NCI-H226 (cell line): ENCODE measurements around the gene KCNK17.

Experiments used
- DNase-seq: peaks from one replicate; pipeline ENCODE4 v3.0.0-alpha.2; 2015

The KCNK17 gene, protein sequence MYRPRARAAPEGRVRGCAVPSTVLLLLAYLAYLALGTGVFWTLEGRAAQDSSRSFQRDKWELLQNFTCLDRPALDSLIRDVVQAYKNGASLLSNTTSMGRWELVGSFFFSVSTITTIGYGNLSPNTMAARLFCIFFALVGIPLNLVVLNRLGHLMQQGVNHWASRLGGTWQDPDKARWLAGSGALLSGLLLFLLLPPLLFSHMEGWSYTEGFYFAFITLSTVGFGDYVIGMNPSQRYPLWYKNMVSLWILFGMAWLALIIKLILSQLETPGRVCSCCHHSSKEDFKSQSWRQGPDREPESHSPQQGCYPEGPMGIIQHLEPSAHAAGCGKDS

DNA sequence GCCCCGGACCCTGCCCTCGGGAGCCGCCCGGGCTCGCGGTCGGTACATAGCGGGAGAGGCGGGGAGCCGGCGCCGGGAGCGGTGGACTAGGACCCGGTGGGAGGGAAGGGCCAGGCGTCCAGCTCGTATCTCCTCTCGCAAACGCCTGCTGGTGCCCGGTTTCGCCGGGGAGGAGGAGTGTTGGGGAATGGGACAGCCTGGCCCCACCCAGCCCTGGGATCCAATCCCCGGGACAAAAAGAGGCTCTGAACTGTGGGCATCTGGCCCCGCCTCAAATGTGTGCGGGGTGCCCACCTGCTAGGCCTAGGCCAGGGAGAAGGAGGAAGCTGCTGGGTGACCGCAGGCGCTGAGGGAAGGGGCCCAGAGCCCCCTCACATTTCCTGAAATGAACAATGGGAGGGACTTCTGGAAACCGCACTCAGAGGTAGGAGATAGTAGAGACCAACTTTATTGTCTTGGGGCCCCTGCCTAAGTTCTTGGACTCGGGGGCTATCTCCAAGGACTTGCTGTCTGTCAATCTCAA, at the start of gene KCNK17:
TSS of gene KCNK17 (minus strand) at position 147 of the 523 bp plus-strand sequence. CDS start at position 48, 99 bp downstream.
- no peak for DNase-seq

DNA sequence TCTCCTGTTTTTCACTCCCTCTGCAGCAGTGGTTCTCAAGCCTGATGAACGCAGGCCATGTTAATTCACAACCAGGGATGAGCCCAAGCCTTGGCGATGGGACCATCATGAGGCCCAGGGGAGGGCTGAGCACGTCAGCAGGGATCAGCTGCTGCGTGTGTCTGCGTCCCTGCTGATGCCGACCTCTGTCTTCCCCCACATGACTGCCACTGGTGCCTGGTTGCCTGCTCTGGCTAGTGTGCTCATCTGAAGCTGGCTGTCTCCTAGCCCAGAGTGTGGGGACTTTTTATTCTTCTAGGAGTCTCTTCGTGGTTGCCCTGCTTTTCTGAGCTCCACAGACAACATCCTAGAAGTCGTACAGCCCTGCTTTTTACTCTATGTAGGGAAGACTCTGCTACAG, 49.1 kb upstream of the KCNK17 start:
- DNase-seq, result no peak

DNA sequence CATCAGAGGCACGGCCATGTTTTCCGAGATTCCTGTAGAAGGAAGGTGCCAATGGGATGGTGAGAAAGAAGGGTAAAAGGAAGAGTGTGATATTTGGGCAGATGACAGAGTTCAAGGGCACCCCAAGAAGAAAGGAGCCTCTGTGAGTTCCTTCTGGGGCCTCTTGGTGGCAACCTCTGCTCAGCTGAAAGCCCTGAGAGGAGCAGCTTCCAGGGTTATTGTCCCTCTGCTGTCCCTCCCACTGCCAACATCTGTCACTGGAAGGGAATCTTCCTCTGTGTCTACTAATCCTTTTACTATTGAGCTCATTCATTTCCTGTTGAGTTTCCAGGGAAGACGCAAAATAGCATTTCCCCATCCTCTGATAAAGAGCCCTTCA, 48.3 kb upstream of the KCNK17 start:
- DNase-seq, result no peak

DNA sequence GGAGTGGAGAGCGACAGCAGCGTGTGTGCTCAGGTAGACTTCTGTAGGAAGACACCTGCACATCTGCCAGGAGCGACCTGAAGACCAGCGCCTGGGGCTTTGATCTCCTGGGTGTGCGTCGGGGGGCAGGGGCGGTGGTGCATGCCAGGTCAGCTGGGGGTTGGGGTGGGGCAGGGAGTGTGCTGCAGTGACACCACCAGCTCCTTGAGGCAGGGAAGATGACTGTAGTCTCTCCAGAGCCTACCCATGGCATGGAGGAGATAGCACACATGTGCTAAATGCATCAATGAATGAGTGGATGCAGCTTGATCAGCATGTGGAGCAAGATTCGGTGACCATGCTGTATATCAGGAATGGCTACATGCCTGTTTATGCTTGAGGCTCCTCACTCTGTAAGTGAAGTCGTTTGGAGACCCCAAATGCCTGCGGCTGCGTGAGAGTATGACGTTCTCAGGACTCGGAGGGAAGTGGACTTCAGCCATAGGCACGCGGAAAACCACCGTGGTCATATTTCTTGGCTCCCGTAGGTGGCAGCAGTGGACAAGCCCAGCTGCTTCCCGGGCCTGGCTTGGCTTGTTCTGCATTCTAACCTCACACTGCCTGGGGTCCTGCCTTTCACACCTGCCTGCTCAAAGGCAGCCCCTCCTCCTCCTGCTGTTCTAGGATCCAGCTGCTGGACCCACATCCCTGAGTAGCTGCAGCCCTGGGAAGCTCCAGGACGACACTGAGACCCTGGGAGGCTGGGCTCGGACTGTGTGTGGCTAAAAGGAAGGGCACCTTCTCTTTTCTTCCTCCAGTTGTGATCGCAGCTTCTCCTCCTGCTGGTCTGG, 47.7 kb upstream of the KCNK17 start:
- peak; percentile 48 for DNase-seq

DNA sequence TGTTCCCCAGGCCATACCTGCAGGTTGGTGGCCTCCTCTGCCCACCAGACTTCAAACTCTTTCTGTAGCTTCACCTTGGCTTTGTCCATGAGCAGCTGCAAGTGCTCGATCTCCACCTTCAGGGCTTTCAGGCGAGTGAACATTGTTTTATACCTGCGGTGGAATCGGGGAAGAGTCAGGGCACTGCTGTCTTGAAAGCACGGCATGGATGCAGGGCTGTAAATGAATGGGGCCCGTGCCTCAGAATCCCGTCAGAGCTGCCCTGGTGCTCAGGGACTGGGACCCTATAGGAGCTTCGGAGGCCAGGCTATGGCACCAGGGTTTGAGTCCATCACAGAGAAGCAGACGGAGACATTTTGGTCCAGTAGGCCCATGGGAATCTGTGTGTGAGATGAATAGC, 46.2 kb upstream of the KCNK17 start:
- DNase-seq, result no peak

DNA sequence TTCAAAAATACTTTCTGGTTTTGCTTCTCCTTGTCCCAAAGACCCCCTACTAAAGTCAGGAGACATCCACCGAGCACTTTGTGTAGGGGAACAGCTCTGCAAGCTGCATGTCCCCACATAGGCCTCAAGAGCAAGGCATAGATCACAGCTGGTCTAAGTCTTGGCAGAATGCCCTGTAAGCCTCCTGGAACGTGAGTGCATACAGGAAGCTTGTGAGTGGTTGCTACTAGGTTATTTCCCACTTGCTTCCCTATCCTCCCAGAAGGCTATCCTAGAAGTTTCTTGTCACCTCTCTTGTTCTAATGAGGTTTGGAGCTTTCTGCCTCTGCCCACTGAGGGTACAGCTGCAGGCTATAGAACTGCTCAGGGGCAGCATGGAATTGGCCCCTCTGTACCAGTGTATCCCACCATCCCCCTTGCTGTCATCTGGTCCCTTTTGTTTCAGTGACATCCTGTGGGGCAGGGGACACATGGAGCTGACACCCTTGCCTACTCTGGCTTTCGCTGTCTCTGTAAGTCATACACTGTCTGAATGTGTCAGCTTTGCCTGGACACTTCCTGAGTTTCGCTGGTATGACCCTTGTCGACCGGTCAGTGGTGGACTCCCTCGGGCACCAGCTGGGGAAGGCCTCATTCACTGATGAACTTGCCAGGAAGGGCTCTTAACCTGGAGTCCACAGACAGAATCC, 43.9 kb upstream of the KCNK17 start:
- peak; percentile 36 for DNase-seq

DNA sequence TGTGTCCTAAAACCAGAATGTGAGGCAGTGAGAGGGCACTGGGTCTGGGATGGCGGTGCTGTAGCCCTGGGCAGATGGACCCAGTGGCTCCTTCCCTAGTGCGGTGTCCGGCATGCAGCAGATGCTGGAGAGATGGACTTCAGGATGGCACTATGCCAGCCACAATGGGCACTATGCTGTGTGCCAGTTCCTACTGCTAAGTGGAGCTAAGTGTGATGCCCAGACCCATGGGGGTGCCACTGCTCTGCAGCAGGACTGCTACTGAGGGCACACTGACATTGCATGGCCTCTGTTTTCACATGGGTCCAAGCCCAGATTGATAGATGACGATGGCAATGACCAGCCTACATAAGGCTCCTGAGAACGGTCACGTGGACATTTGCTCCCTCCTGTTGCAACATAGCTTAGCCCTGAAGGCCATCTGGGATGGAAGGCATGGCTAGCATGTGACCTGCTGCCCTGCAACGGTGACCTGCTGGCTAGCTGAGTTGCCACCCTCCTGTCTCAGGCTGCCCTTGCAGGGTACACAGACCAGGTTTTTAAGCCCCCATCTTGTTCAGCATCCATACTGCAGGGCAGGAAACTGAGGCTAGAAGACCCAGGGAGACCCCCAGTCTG, 39.6 kb upstream of the KCNK17 start:
- DNase-seq, result no peak

DNA sequence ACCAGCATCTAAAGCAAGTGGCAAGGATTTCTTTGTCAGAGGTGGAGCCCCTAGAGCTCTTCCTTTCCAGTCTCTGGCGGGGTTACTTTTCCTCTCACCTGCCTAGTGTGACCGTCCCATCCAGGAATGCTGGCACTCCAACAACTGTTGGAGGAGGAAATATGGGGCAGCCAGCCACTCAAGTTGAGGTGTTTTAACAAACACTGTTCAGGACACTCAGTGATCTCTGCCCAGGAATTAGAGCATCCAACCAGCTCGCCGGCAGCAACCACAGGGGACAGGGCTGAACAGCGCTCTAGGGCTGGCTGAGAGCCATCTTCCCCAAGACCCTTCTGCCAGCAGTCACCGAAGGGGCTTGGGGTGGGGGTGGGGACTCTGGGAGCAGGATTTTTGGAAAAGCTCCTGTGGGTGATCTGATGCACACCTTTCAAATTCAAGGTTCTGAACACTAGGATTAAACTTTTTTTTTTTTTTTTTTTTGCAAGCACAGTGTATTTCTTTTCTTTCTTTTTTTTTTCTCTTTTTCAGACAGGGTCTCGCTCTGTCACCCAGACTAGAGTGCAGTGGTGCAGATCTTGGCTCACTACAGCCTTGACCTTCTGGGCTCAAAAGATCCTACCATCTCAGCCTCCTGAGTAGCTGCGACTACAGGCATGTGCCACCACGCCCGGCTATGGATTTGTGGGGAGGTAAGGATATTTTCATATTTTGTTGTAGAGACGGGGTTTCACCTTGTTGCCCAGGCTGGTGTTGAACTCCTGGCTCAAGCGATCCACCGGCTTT, 36.7 kb upstream of the KCNK17 start:
- no peak for DNase-seq

DNA sequence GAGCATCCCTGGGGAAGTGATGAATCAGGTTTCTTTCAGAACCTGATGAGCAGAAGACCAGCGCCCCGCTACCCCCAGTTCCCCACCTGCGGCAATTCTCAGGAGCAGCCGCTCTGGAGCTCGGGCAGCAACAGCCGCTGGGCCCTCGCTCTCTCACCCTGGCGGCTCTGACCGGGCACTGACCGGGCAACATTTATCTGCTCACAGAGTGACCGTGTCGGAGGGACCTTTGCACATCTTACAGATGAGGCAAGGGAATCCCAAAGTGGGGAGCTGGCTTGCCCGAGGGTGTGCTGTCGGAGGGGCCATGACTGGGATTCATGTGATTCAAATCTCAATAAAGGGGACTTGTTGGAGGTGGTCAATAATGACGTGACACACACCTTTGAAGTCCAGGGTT, 34.5 kb upstream of the KCNK17 start:
- no peak for DNase-seq

DNA sequence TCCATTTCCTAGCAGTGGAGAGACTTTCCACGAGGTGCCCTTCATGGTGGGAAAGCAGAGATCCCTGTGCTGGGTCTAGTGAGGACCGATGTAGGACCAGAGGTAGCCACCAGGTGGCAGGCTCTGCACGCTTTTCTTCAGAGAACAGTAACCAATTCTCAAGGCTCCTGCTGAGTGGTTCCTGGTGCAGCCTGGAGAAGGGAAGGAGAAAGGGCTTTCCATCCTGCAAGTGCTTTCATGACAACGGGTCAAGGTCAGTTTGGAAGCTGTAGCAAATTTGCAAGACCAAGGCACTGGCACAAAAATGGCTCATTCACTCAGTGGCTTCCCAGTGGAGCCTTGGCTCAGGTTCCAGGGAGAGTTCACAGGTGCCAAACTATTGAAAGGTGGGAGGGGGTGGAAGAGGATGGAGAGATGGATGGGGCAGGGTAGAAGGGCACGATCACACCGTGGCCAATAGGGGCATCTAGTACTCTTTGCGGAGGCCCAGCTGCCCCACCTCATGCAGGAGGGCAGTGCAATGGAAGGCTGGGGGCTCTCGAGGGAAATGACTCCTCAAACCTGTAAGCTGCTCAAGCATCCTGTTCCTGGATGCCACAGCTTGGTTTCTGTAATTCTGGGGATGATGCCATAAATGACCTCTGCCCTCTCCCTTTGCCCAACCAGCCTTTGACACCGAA, 33.8 kb upstream of the KCNK17 start:
- DNase-seq, result peak; percentile 37

DNA sequence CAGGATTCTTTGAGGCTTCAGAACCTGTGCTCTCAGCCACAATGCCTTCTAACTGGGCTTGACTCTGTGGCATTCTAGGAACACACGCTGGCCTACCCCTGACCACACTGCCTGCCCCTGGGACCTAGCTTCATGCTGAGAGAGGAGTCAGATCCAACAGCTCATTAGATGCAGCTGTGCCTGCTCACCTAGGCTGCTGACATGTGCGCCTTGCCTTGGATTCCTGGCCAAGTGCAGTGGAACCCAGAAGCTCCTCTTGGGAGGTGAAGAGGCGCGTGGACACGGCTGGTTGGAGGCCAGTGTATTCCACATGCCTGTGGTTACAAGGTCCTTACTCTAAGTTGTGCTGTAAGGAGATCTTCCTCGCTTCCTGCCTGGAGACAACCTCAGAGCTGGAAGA, 33.0 kb upstream of the KCNK17 start:
- DNase-seq, result no peak

DNA sequence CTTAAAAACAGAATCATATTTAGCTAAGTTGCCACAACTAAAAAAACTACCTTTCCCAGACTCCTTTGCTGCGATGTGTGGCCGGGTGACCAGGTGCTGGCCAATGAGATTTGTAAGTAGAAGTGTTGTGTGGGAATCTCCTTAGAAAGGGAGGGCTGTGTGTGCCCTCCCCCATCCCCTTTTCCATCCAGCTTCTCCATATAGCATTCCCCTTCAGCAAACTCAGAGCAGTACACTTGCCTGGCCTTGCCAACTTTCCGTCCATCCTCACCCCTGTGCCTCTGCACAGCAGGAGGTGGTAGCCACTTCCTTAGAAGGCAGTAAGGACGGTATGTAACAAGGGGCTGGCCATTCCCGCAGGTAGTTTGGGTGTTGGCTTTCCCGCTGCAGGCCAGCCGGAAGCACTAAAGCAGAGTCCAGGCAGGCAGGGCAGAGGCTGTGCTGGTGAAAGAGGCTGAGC, 30.6 kb upstream of the KCNK17 start:
- no peak for DNase-seq

DNA sequence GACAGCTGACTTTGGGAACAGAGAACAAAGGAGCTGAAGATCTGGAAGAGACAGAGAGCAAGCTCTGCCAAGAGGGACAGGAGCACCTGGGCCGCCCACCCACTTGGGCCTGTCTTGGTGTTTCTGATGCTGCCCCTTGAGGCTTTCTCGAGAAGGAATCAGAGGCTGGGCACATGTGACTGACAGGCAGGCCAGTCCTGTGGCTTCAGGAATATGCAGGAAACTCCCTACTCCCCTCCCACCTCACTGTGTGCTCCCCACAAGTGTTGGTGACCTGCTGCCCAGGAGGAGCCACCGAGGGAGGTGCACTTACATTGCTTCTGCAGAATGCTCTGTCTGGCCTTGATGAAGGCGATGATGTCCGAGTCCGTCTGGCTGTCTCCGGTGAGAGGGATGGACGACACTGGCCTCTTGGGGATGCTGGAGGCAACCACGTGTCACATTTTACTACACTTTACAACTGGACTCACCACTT, 29.2 kb upstream of the KCNK17 start:
- no peak for DNase-seq

DNA sequence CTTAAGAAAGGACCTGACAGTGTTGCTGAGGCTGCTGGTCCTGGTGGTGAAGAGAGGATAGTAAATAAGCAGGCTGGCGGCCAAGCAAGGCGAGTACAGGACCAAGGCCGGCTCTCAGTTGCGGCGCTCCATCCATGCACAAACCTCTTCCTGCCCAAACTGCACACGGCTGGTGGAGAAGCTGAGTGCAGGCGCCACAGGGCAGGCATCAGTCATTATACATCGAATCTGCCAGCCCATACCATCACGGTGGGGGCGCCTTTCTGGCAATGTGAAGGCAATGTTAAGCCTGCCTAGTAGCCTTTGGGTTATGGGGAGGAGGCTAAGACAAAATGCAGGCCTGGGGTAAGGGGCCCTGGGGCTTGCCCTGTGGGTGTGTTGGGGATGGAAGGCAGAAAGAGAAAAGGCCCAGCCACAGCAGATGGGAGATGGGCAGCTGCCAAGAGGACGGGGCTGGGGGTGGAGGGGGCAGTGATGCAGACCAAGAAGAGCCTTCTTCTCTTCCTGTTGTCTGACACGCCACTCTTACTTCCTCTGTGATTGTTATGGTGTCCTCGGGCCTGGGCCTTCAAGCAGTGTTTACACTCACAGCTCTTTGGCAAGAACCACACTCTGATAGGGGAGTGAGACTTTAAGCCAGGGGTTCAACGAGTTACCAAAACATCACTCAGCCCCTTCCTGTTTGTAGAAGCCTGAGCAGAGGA, 28.6 kb upstream of the KCNK17 start:
- no peak for DNase-seq

DNA sequence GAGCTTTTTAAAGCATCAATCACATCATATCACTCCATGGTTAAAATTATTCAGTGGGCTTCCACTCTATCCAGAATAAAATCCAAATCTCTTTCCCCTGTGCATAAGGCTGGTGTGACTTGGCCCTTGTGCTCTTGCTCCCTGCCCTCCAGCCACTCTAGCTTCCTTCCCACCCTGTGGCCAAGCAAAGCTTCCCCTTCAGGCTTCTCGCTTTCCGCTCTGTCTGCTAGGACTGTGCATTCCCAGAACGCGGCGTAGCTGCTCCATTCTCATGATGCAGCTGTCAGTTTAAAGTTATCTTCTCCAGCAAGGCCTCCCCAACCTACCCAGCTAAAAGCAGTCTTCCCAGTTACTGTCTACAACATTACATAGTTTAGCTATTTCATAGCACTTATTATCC, 27.7 kb upstream of the KCNK17 start:
- no peak for DNase-seq

DNA sequence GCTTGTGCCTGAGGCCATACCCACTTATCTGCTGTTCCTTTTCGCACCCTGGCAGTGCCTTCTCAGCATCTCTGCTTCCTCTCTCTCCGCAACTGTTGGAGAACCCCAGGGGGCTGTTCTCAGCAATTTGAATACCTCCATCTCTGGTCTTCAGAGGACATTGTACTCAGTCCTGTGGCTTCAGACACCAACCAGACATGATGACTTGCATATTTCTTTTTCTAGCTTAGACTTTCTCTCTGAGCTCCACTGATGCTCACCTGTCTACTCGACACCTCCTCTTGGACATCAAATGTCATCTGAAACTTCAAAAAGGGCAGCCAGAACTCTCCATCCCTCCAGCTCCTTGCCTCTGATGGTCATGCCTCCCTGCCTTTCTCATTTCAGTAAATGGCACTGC, 27.1 kb upstream of the KCNK17 start:
- DNase-seq, result no peak

DNA sequence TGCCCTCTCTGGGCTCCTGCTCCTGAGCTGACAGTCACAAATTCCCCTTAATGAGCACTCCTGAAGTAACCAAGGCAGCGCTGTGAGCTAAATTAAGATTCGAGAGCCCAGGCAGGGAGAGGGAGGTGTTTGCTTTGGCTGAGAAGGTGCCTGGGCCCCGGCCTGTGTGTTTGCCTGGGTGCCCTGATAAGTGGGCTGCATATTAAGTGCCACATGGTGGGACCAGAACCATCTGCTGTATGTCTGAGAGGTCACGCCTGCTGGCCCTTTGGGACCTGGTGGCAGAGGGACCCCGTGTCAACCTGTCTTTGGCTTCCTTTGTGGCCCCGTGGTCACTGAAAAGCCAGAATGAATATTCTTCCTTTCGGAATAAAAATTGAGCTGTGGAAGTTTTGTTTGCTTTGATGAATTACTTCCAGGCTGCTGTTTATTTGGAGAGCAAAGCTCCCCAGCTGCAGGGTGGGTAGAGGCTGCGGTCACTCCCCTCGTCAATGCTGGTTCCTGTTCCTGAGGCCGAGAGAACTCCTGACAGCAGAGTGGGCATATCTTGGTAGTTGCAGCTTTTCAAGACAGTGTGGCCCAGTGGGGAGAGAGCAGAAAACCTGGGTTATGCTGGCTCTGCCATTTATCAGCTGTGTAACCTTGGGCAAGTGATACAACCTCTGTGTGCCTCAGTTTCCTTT, 25.8 kb upstream of the KCNK17 start:
- DNase-seq, result no peak

DNA sequence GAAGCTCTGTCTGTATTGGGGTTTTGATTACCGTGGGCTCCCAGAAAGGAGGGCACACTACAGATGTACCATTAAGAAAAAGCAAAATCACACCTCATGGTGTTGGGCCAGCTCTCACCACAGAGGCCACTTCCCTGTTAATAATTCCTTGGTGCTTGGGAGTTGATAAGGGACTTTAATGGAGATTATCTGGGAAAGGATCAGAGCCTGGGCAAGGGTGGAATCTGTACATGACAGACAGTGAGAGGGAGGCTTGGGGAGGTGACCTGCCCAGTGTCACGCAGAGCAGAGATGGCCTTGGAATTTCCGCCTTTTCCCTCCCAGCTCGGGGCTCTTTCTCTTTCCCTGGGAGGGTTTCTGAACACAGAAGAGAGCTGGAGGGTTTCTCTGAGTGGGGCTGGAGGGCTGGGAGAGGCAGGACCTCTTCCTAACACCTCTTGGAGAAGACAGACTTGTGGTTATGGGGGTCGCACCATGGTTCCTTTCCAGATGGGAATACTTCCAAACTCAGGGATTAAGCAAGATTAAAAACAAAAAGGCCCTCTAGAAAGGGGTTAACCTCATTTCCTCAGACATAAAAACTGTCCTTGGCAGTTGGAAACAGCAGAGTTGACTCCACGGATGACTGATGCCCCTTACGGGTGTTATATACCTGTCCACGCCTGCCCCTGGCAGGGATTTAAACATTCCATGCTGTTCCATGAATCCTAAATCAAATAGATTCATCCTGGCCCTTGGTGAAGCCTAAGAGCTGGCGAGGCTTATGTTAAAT, 25.1 kb upstream of the KCNK17 start:
- no peak for DNase-seq

DNA sequence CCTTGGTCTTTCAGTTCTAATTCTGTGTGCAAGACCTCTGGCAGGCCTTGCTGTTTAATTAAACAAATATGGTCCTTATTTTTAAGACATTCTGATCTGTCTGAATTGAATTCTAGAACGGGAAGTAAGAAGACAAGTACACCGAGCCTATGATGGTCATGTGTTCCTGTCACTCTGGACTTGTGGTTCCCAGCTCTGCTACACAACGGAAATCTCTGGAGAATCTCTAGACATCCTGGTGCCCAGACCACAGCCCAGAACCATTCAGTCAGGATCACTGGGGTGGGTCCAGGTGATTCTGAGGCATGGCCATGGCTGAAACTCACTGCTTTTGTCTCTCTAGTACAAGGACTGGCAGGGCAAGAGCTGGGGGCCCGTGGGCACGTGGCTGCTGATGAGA, 24.2 kb upstream of the KCNK17 start:
- DNase-seq, result no peak
